GM23338 (cell line): ENCODE measurements around the gene ZCCHC9.

Experiments used
- CREB1 ChIP-seq: fragments of 250-450 bp; sonication (Bioruptor Pico); IDR thresholded peaks from 2 replicates; pipeline ENCODE4 v1.5.0; 2020; ENCODE audit warnings: low read depth, mild to moderate bottlenecking, moderate library complexity
- EZH2 ChIP-seq: fragments of 200-600 bp; sonication (generic); IDR thresholded peaks from one replicate; pipeline ENCODE4 v1.8.0; 2017; ENCODE audit warnings: antibody characterized with exemption, mild to moderate bottlenecking, low read depth; ENCODE audit not compliant: unreplicated experiment
- EZH2phosphoT487 ChIP-seq: fragments of 200-600 bp; sonication (generic); IDR thresholded peaks from one replicate; pipeline ENCODE4 v1.8.1; 2018; ENCODE audit warnings: antibody characterized with exemption; ENCODE audit not compliant: unreplicated experiment
- JUNB ChIP-seq: IDR thresholded peaks from one replicate; pipeline ENCODE4 v1.6.1; 2016; ENCODE audit warnings: antibody characterized with exemption; ENCODE audit not compliant: unreplicated experiment
- NANOG ChIP-seq: IDR thresholded peaks from 2 replicates; pipeline ENCODE4 v1.6.1; 2016; ENCODE audit warnings: antibody characterized with exemption, borderline replicate concordance
- POLR2AphosphoS5 ChIP-seq: IDR thresholded peaks from 2 replicates; pipeline ENCODE4 v1.6.1; 2016; ENCODE audit warnings: antibody characterized with exemption, low read depth
- ZNF114 ChIP-seq: fragments of 250-450 bp; sonication (Bioruptor Pico); IDR thresholded peaks from 2 replicates; pipeline ENCODE4 v1.5.0; 2020; ENCODE audit warnings: mild to moderate bottlenecking, moderate library complexity
- TF ChIP-seq, protein P1 (sequence below), 2 experiments: fragments of 200-600 bp in 1 of 2; sonication (generic) in 1 of 2; conservative IDR thresholded peaks; 2 replicates each; pipeline versions ENCODE4 v1.5.1 to v1.6.1; 2016 to 2017; ENCODE audit warnings: antibody characterized with exemption in 2 of 2, low read depth in 2 of 2, mild to moderate bottlenecking in 2 of 2, moderate library complexity in 1 of 2
- TF ChIP-seq, protein P2 (sequence below): IDR thresholded peaks from one replicate; pipeline ENCODE4 v1.6.1; 2018; ENCODE audit warnings: antibody characterized with exemption; ENCODE audit not compliant: unreplicated experiment
- TF ChIP-seq, protein P3 (sequence below): IDR thresholded peaks from 2 replicates; pipeline ENCODE4 v1.6.1; 2016; ENCODE audit warnings: antibody characterized with exemption
- TF ChIP-seq, protein P4 (sequence below): fragments of 250-450 bp; sonication (Bioruptor Pico); IDR thresholded peaks from 2 replicates; pipeline ENCODE4 v1.5.0; 2020; ENCODE audit warnings: mild to moderate bottlenecking, moderate library complexity

DNA sequence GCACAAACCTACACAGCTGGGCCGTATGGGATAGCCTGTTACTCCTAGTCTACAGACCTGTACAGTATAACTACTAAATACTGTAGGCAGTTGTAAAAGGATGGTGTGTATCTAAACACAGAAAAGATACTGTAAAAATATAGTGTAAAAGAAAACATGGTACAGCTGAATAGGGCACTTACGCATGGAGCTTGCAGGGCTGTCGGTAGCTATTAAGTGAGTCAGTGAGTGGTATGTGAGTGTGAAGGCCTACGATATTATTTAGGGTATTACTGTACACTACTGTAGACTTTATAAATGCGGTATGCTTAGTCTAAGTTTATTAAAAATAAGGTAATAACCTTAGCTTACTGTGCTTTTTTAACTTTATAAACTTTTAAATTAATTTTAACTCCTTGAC, 1.2 kb downstream of the ZCCHC9 start:
- TF ChIP-seq, protein P1, sequence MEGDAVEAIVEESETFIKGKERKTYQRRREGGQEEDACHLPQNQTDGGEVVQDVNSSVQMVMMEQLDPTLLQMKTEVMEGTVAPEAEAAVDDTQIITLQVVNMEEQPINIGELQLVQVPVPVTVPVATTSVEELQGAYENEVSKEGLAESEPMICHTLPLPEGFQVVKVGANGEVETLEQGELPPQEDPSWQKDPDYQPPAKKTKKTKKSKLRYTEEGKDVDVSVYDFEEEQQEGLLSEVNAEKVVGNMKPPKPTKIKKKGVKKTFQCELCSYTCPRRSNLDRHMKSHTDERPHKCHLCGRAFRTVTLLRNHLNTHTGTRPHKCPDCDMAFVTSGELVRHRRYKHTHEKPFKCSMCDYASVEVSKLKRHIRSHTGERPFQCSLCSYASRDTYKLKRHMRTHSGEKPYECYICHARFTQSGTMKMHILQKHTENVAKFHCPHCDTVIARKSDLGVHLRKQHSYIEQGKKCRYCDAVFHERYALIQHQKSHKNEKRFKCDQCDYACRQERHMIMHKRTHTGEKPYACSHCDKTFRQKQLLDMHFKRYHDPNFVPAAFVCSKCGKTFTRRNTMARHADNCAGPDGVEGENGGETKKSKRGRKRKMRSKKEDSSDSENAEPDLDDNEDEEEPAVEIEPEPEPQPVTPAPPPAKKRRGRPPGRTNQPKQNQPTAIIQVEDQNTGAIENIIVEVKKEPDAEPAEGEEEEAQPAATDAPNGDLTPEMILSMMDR (conservative IDR thresholded peaks at IDR 0.05; ENCODE audit: low read depth in 2 of 2): no peak
- TF ChIP-seq, protein P2, sequence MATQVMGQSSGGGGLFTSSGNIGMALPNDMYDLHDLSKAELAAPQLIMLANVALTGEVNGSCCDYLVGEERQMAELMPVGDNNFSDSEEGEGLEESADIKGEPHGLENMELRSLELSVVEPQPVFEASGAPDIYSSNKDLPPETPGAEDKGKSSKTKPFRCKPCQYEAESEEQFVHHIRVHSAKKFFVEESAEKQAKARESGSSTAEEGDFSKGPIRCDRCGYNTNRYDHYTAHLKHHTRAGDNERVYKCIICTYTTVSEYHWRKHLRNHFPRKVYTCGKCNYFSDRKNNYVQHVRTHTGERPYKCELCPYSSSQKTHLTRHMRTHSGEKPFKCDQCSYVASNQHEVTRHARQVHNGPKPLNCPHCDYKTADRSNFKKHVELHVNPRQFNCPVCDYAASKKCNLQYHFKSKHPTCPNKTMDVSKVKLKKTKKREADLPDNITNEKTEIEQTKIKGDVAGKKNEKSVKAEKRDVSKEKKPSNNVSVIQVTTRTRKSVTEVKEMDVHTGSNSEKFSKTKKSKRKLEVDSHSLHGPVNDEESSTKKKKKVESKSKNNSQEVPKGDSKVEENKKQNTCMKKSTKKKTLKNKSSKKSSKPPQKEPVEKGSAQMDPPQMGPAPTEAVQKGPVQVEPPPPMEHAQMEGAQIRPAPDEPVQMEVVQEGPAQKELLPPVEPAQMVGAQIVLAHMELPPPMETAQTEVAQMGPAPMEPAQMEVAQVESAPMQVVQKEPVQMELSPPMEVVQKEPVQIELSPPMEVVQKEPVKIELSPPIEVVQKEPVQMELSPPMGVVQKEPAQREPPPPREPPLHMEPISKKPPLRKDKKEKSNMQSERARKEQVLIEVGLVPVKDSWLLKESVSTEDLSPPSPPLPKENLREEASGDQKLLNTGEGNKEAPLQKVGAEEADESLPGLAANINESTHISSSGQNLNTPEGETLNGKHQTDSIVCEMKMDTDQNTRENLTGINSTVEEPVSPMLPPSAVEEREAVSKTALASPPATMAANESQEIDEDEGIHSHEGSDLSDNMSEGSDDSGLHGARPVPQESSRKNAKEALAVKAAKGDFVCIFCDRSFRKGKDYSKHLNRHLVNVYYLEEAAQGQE: no peak
- TF ChIP-seq, protein P3, sequence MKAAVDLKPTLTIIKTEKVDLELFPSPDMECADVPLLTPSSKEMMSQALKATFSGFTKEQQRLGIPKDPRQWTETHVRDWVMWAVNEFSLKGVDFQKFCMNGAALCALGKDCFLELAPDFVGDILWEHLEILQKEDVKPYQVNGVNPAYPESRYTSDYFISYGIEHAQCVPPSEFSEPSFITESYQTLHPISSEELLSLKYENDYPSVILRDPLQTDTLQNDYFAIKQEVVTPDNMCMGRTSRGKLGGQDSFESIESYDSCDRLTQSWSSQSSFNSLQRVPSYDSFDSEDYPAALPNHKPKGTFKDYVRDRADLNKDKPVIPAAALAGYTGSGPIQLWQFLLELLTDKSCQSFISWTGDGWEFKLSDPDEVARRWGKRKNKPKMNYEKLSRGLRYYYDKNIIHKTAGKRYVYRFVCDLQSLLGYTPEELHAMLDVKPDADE: no peak
- TF ChIP-seq EZH2 (no peak), JUNB (no peak), POLR2AphosphoS5 (no peak), ZNF114 (CRISPR knock-in tag) (no peak), CREB1 (CRISPR knock-in tag) (no peak), NANOG (no peak), EZH2phosphoT487 (no peak)
- TF ChIP-seq, protein P4, sequence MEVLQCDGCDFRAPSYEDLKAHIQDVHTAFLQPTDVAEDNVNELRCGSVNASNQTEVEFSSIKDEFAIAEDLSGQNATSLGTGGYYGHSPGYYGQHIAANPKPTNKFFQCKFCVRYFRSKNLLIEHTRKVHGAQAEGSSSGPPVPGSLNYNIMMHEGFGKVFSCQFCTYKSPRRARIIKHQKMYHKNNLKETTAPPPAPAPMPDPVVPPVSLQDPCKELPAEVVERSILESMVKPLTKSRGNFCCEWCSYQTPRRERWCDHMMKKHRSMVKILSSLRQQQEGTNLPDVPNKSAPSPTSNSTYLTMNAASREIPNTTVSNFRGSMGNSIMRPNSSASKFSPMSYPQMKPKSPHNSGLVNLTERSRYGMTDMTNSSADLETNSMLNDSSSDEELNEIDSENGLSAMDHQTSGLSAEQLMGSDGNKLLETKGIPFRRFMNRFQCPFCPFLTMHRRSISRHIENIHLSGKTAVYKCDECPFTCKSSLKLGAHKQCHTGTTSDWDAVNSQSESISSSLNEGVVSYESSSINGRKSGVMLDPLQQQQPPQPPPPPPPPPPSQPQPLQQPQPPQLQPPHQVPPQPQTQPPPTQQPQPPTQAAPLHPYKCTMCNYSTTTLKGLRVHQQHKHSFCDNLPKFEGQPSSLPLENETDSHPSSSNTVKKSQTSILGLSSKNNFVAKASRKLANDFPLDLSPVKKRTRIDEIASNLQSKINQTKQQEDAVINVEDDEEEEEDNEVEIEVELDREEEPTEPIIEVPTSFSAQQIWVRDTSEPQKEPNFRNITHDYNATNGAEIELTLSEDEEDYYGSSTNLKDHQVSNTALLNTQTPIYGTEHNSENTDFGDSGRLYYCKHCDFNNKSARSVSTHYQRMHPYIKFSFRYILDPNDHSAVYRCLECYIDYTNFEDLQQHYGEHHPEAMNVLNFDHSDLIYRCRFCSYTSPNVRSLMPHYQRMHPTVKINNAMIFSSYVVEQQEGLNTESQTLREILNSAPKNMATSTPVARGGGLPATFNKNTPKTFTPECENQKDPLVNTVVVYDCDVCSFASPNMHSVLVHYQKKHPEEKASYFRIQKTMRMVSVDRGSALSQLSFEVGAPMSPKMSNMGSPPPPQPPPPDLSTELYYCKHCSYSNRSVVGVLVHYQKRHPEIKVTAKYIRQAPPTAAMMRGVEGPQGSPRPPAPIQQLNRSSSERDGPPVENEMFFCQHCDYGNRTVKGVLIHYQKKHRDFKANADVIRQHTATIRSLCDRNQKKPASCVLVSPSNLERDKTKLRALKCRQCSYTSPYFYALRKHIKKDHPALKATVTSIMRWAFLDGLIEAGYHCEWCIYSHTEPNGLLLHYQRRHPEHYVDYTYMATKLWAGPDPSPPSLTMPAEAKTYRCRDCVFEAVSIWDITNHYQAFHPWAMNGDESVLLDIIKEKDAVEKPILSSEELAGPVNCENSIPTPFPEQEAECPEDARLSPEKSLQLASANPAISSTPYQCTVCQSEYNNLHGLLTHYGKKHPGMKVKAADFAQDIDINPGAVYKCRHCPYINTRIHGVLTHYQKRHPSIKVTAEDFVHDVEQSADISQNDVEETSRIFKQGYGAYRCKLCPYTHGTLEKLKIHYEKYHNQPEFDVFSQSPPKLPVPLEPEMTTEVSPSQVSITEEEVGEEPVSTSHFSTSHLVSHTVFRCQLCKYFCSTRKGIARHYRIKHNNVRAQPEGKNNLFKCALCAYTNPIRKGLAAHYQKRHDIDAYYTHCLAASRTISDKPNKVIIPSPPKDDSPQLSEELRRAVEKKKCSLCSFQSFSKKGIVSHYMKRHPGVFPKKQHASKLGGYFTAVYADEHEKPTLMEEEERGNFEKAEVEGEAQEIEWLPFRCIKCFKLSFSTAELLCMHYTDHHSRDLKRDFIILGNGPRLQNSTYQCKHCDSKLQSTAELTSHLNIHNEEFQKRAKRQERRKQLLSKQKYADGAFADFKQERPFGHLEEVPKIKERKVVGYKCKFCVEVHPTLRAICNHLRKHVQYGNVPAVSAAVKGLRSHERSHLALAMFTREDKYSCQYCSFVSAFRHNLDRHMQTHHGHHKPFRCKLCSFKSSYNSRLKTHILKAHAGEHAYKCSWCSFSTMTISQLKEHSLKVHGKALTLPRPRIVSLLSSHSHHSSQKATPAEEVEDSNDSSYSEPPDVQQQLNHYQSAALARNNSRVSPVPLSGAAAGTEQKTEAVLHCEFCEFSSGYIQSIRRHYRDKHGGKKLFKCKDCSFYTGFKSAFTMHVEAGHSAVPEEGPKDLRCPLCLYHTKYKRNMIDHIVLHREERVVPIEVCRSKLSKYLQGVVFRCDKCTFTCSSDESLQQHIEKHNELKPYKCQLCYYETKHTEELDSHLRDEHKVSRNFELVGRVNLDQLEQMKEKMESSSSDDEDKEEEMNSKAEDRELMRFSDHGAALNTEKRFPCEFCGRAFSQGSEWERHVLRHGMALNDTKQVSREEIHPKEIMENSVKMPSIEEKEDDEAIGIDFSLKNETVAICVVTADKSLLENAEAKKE (CRISPR knock-in tag): no peak
